CD4-positive, CD25-positive, alpha-beta regulatory T cell (primary cell): ENCODE results near the gene CEP85. TPM values are rescaled to one million over a fixed set of nuclear protein-coding genes. Genes with fewer than 3 reads are reported as not detected.
A peak's percentile ranks its signal among the peaks of the same experiment; 100 is the strongest.

Source experiments
- ATAC-seq, 2 donors: fragments of 150-1000 bp; cut with Tn5 transposase; one replicate each; pipeline ENCODE4 v1.10.0; 2021; ENCODE audit warnings: low read depth in 2 of 2, moderate number of reproducible peaks in 2 of 2, moderate library complexity in 1 of 2
- DNase-seq, 3 donors: peaks; one replicate each; pipeline versions ENCODE4 v3.0.0 to v3.0.0-alpha.2; 2012 to 2022; ENCODE audit warnings: mixed read lengths in 1 of 3
- H3K27ac ChIP-seq: one replicate; pipeline ENCODE4 v1.7.0; 2013; ENCODE audit warnings: mild to moderate bottlenecking, low read length; ENCODE audit not compliant: insufficient read depth, poor library complexity, severe bottlenecking
- H3K27me3 ChIP-seq: one replicate; pipeline ENCODE4 v1.7.0; 2013; ENCODE audit warnings: low read length; ENCODE audit not compliant: control insufficient read depth, insufficient read depth
- H3K36me3 ChIP-seq: one replicate; pipeline ENCODE4 v1.7.0; 2013; ENCODE audit warnings: mild to moderate bottlenecking, low read length, moderate library complexity; ENCODE audit not compliant: control insufficient read depth, insufficient read depth
- H3K4me1 ChIP-seq: 2 replicates; pipeline ENCODE4 v1.7.0; 2013; ENCODE audit warnings: mild to moderate bottlenecking, low read length; ENCODE audit not compliant: insufficient read depth, control insufficient read depth, poor library complexity, severe bottlenecking
- H3K4me3 ChIP-seq: one replicate; pipeline ENCODE4 v1.7.0; 2013; ENCODE audit warnings: low read depth, mild to moderate bottlenecking, low read length, moderate library complexity
- H3K9me3 ChIP-seq, 2 experiments: 1 replicate in 1 of 2; 2 replicates in 1 of 2; pipeline ENCODE4 v1.7.0; 2013; ENCODE audit warnings: low read length in 2 of 2, mild to moderate bottlenecking in 1 of 2, moderate library complexity in 1 of 2; ENCODE audit not compliant: control insufficient read depth in 2 of 2
- H3K27ac Mint-ChIP-seq, 3 donors: one replicate each; pipeline ENCODE4 v1.8.0; 2020 to 2022; ENCODE audit warnings: mild to moderate bottlenecking in 3 of 3, mixed read lengths in 3 of 3, moderate library complexity in 2 of 3
- H3K27me3 Mint-ChIP-seq: one replicate; pipeline ENCODE4 v1.8.0; 2022; ENCODE audit warnings: mild to moderate bottlenecking, mixed read lengths
- H3K36me3 Mint-ChIP-seq: one replicate; pipeline ENCODE4 v1.8.0; 2020; ENCODE audit warnings: mixed read lengths
- H3K4me1 Mint-ChIP-seq, 4 donors: one replicate each; pipeline ENCODE4 v1.8.0; 2020 to 2022; ENCODE audit warnings: mixed read lengths in 4 of 4, mild to moderate bottlenecking in 1 of 4
- H3K4me3 Mint-ChIP-seq, 4 donors: one replicate each; pipeline ENCODE4 v1.8.0; 2020 to 2022; ENCODE audit warnings: mild to moderate bottlenecking in 4 of 4, mixed read lengths in 4 of 4, moderate library complexity in 3 of 4
- H3K9me3 Mint-ChIP-seq, 7 donors: one replicate each; pipeline ENCODE4 v1.8.0; 2020 to 2022; ENCODE audit warnings: mixed read lengths in 7 of 7, mild to moderate bottlenecking in 3 of 7, moderate library complexity in 2 of 7
- polyA plus RNA-seq, 4 donors: library from polyadenylated mRNA; unstranded; fragments of 300-500 nt; fragmentation: Illumina TruSeq; gene quantifications; one replicate each; pipeline ENCODE4 v1.2.3, GENCODE V29; 2021
- total RNA-seq: library from RNA; stranded (reverse); gene quantifications from one replicate; pipeline ENCODE4 v1.2.3, GENCODE V29; 2022

CEP85 gene
- total and polyA plus RNA-seq, 5 donors from 2014 or later: 6.5 to 18.0 (median 8.6) TPM

DNA sequence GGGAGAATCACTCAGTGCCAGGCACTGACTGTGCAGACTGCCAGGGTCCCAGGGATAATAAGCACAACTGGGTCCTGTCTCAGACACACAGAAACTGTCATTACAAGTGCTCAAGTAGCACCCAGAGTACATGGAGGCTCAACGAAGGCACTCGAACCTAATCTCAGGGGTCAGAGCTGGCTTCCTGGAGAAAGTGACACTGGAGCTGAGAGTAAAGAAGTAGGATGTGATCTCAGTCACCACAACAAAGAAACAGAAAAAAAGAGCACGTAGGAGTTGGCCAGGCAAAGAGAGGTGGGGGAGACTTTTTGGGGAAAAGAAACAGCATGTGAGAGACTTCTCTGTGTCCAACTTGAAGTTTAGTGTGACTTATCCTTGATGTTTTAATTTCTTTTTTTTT, 42.3 kb upstream of the CEP85 start:
- Histone ChIP-seq H3K27ac (no peak overlapping the region), H3K27me3 (no peaks in the 10 kb centered on the region), H3K36me3 (no peaks in the 10 kb centered on the region), H3K4me3 (no peak overlapping the region), H3K4me1 (peaks cover 4% of the 10 kb centered on the region), H3K9me3 (no peaks in the 10 kb centered on the region)
- DNase-seq (peak in 1 of 3 donors; percentile 57), ATAC-seq (no peak)
- peak overlapping the region in 1 of 4 donors; percentile 10 for H3K4me3 Mint-ChIP-seq
- H3K9me3 Mint-ChIP-seq: peaks cover 0 to 4% (median 0%) of the 10 kb centered on the region in 7 donors
- H3K36me3 Mint-ChIP-seq: peaks cover 4% of the 10 kb centered on the region
- peaks cover 11% of the 10 kb centered on the region for H3K27me3 Mint-ChIP-seq
- peak overlapping the region in 2 of 3 donors; percentile 22 to 52 for H3K27ac Mint-ChIP-seq
- H3K4me1 Mint-ChIP-seq: peaks cover 0 to 15% (median 7%) of the 10 kb centered on the region in 4 donors

GRCh38 chr1:26195805-26196204, 38.2 kb upstream of the CEP85 start:
- H3K9me3 Mint-ChIP-seq: peaks cover 0 to 4% (median 0%) of the 10 kb centered on the region in 7 donors
- Histone ChIP-seq H3K9me3 (no peaks in the 10 kb centered on the region), H3K36me3 (no peaks in the 10 kb centered on the region), H3K4me1 (peaks cover 8% of the 10 kb centered on the region), H3K27me3 (no peaks in the 10 kb centered on the region), H3K27ac (no peak overlapping the region), H3K4me3 (no peak overlapping the region)
- H3K36me3 Mint-ChIP-seq: no peaks in the 10 kb centered on the region
- DNase-seq: no peak
- no peak for ATAC-seq
- H3K27me3 Mint-ChIP-seq: peaks cover 16% of the 10 kb centered on the region
- no peak overlapping the region for H3K27ac Mint-ChIP-seq
- H3K4me3 Mint-ChIP-seq: no peak overlapping the region
- peaks cover 0 to 27% (median 11%) of the 10 kb centered on the region in 4 donors for H3K4me1 Mint-ChIP-seq

- Histone ChIP-seq H3K4me1 (peaks cover 18% of the 10 kb centered on the region), H3K9me3 (no peaks in the 10 kb centered on the region), H3K4me3 (no peak overlapping the region), H3K36me3 (no peaks in the 10 kb centered on the region), H3K27ac (no peak overlapping the region), H3K27me3 (no peaks in the 10 kb centered on the region)
- peaks cover 5 to 33% (median 18%) of the 10 kb centered on the region in 4 donors for H3K4me1 Mint-ChIP-seq
- H3K9me3 Mint-ChIP-seq: peaks cover 0 to 1% (median 0%) of the 10 kb centered on the region in 7 donors
- H3K27ac Mint-ChIP-seq: no peak overlapping the region
- no peak overlapping the region for H3K4me3 Mint-ChIP-seq
- ATAC-seq (no peak), DNase-seq (no peak)
- peaks cover 16% of the 10 kb centered on the region for H3K27me3 Mint-ChIP-seq
- no peaks in the 10 kb centered on the region for H3K36me3 Mint-ChIP-seq
These were observed 36.7 kb upstream of the CEP85 start for GRCh38 chr1:26197301-26197700.

DNA sequence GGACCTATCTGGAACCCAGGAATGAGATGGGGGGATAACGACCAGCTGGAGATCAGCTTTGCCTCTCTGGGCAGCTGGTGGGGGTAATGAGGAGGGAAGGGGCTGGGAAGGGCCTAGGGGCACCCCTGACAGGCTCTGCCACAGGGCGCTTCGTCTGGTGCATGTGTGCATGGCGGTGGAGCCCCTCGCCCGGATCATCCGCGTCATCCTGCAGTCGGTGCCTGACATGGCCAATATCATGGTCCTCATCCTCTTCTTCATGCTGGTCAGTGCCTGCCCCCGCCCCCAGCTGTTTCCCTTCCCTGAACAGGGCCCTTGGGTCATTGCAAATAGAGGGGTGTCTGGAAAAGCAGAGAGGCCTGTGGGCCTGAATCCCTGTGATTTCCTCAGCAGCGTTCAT, 36.2 kb upstream of the CEP85 start:
- Mint-ChIP-seq H3K36me3 (no peaks in the 10 kb centered on the region), H3K4me1 (peaks cover 5 to 36% (median 22%) of the 10 kb centered on the region in 4 donors), H3K4me3 (no peak overlapping the region), H3K27ac (no peak overlapping the region), H3K27me3 (peaks cover 16% of the 10 kb centered on the region), H3K9me3 (peaks cover 0 to 1% (median 0%) of the 10 kb centered on the region in 7 donors)
- no peaks in the 10 kb centered on the region for H3K36me3 ChIP-seq
- no peak for ATAC-seq
- H3K9me3 ChIP-seq: no peaks in the 10 kb centered on the region
- peaks cover 23% of the 10 kb centered on the region for H3K4me1 ChIP-seq
- H3K4me3 ChIP-seq: no peak overlapping the region
- H3K27ac ChIP-seq: no peak overlapping the region
- H3K27me3 ChIP-seq: no peaks in the 10 kb centered on the region
- DNase-seq: no peak

DNA sequence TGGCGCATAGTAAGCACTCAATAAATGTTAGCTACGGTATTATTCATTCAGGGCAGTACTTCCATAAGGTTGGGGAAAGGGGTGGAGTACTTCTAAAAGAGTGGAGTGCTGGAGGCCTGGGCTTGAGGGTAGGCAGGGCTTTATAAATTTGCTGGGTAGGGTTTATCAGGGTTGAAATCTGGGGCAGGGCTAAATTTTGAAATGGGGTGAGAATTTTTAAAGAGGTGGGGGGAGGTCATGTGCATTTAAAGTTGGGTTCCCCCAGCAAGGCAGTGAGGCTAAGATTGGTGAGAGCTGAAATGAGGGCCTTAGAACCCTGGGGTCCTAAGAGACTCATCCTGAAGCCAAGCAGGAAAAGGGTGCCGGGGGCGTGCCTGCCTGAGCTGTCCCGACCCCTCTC, 33.6 kb upstream of the CEP85 start:
- H3K27me3 ChIP-seq: no peaks in the 10 kb centered on the region
- DNase-seq (no peak), ATAC-seq (no peak)
- no peak overlapping the region for H3K27ac ChIP-seq
- peaks cover 29% of the 10 kb centered on the region for H3K4me1 ChIP-seq
- Mint-ChIP-seq H3K9me3 (no peaks in the 10 kb centered on the region), H3K4me3 (peak overlapping the region in 2 of 4 donors; percentile 39 to 43), H3K4me1 (peaks cover 5 to 47% (median 26%) of the 10 kb centered on the region in 4 donors), H3K27ac (peak overlapping the region; percentile 72 to 98 (median 88)), H3K36me3 (no peaks in the 10 kb centered on the region), H3K27me3 (peaks cover 10% of the 10 kb centered on the region)
- H3K9me3 ChIP-seq: no peaks in the 10 kb centered on the region
- no peak overlapping the region for H3K4me3 ChIP-seq
- no peaks in the 10 kb centered on the region for H3K36me3 ChIP-seq

DNA sequence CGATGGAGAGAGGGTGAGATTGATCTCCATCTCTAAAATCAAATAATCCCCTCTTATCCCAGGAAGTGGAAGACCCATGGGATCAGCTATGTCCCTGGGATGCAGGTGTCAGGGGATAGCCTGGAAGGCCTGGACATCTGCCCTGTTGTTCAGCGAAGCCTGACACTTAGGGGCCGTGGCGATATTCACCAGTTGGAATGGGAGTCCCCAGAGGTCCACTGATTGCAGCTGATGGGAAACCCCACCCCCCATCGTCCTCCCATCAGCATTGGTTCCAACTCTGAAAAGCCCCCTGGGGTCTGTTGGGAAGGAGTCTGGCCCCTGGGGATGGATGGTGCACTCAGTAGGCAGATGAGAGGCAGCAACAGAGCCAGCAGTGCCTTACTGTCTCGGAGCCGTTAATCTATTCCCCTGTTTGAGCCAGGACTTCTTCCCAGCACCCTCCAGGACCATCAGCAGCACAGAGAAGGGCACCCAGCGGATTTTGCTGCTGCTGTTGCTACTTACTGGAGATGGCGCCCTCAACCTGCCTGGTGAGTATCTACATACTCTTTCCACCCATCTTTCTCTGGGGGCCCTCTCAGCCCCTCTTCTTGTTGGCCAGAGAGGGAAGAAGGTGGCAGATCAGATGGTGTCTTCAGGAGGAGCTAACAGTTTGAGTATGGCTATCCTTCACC, 30.2 kb upstream of the CEP85 start:
- Histone ChIP-seq H3K4me3 (no peak overlapping the region), H3K27me3 (no peaks in the 10 kb centered on the region), H3K9me3 (no peaks in the 10 kb centered on the region), H3K27ac (no peak overlapping the region), H3K4me1 (peaks cover 29% of the 10 kb centered on the region), H3K36me3 (no peaks in the 10 kb centered on the region)
- DNase-seq (peak in 1 of 3 donors; percentile 27), ATAC-seq (no peak)
- Mint-ChIP-seq H3K9me3 (no peaks in the 10 kb centered on the region), H3K4me3 (no peak overlapping the region), H3K27me3 (peaks cover 5% of the 10 kb centered on the region), H3K4me1 (peaks cover 5 to 47% (median 26%) of the 10 kb centered on the region in 4 donors), H3K36me3 (no peaks in the 10 kb centered on the region), H3K27ac (peak overlapping the region; percentile 32 to 98 (median 91))

GRCh38 chr1:26210147-26210870, 23.7 kb upstream of the CEP85 start:
- no peak for ATAC-seq

More at GRCh38 chr1:26210147-26210870, 23.7 kb upstream of the CEP85 start:
- Mint-ChIP-seq H3K27me3 (peaks cover 5% of the 10 kb centered on the region), H3K4me1 (no peaks in the 10 kb centered on the region), H3K4me3 (no peak overlapping the region), H3K27ac (peak overlapping the region in 1 of 3 donors; percentile 20), H3K36me3 (no peaks in the 10 kb centered on the region), H3K9me3 (no peaks in the 10 kb centered on the region)
- Histone ChIP-seq H3K4me3 (no peak overlapping the region), H3K36me3 (no peaks in the 10 kb centered on the region), H3K4me1 (no peaks in the 10 kb centered on the region), H3K9me3 (no peaks in the 10 kb centered on the region), H3K27ac (no peak overlapping the region), H3K27me3 (no peaks in the 10 kb centered on the region)
- no peak for DNase-seq
